ENCODE measurements around the gene HOMER3. TPM values are rescaled to one million over a fixed set of nuclear protein-coding genes. Genes with fewer than 3 reads are reported as not detected.

The HOMER3 gene
- total RNA-seq, 1 donor from 2014 or later = 29.3 TPM

- Histone ChIP-seq H3K4me3 (no peak overlapping the region), H3K36me3 (no peaks in the 10 kb centered on the region), H3K4me1 (peaks cover 25% of the 10 kb centered on the region), H3K9me3 (no peaks in the 10 kb centered on the region), H3K27ac (peak overlapping the region; percentile 61), H3K27me3 (no peaks in the 10 kb centered on the region)
- no peak for TF ChIP-seq CTCF (IDR thresholded peaks at IDR 0.05)
- ATAC-seq = peak; percentile 45
- DNase-seq = no peak
- intact Hi-C loops (cut with DNase I) = no loop called here
Measured at GRCh38 chr19:18972851-18973250, 31.8 kb upstream of the HOMER3 start.

GRCh38 chr19:18972301-18972811, 31.3 kb upstream of the HOMER3 start:
- TF ChIP-seq CTCF (IDR thresholded peaks at IDR 0.05) = no peak
- DNase-seq = no peak

GRCh38 chr19:18969931-18970659, 29.1 kb upstream of the HOMER3 start:
- ATAC-seq (no peak), DNase-seq (no peak)
- H3K27me3 ChIP-seq = no peaks in the 10 kb centered on the region
- no peaks in the 10 kb centered on the region for H3K9me3 ChIP-seq
- H3K4me1 ChIP-seq = peaks cover 35% of the 10 kb centered on the region
- intact Hi-C loops (cut with DNase I) = no loop called here
- no peak for TF ChIP-seq CTCF (IDR thresholded peaks at IDR 0.05)
- H3K27ac ChIP-seq = no peak overlapping the region
- H3K36me3 ChIP-seq = no peaks in the 10 kb centered on the region
- no peak overlapping the region for H3K4me3 ChIP-seq

More at GRCh38 chr19:18972301-18972811, 31.3 kb upstream of the HOMER3 start:
- Histone ChIP-seq H3K27ac (peak overlapping the region; percentile 61), H3K4me3 (no peak overlapping the region), H3K36me3 (no peaks in the 10 kb centered on the region), H3K27me3 (no peaks in the 10 kb centered on the region), H3K9me3 (no peaks in the 10 kb centered on the region), H3K4me1 (peaks cover 26% of the 10 kb centered on the region)
- peak; percentile 52 for ATAC-seq
- intact Hi-C loops (cut with DNase I) = no loop called here

- intact Hi-C loops (cut with DNase I) = no loop called here
- peak; percentile 71 for DNase-seq
Measured at GRCh38 chr19:18967358-18968146, 26.5 kb upstream of the HOMER3 start.

GRCh38 chr19:18966307-18966706, 25.3 kb upstream of the HOMER3 start:
- no peaks in the 10 kb centered on the region for H3K36me3 ChIP-seq
- no peak overlapping the region for H3K4me3 ChIP-seq
- intact Hi-C loops (cut with DNase I) = no loop called here
- peaks cover 27% of the 10 kb centered on the region for H3K4me1 ChIP-seq
- peak overlapping the region; percentile 47 for H3K27ac ChIP-seq
- no peaks in the 10 kb centered on the region for H3K9me3 ChIP-seq
- ATAC-seq (no peak), DNase-seq (no peak)
- peaks cover 9% of the 10 kb centered on the region for H3K27me3 ChIP-seq
- no peak for TF ChIP-seq CTCF (IDR thresholded peaks at IDR 0.05)

More at GRCh38 chr19:18967358-18968146, 26.5 kb upstream of the HOMER3 start:
- H3K4me3 ChIP-seq = no peak overlapping the region
- peak overlapping the region; percentile 79 for H3K27ac ChIP-seq
- ATAC-seq = peak; percentile 73
- no peak for TF ChIP-seq CTCF (IDR thresholded peaks at IDR 0.05)
- peaks cover 35% of the 10 kb centered on the region for H3K4me1 ChIP-seq
- no peaks in the 10 kb centered on the region for H3K36me3 ChIP-seq
- H3K9me3 ChIP-seq = no peaks in the 10 kb centered on the region
- peaks cover 5% of the 10 kb centered on the region for H3K27me3 ChIP-seq

Data from upper lobe of right lung (tissue), 1 donor.